CD8-positive, alpha-beta memory T cell (primary cell): ENCODE results near the gene HLA-F. TPM values are rescaled to one million over a fixed set of nuclear protein-coding genes. Genes with fewer than 3 reads are reported as not detected.
A peak's percentile ranks its signal among the peaks of the same experiment; 100 is the strongest.

ENCODE experiments used
- CTCF ChIA-PET: fragments of 350-600 bp; sonication (Branson Sonifier 250); formaldehyde crosslinking; loops from one replicate; lab custom pipeline; 2021; ENCODE audit warnings: antibody characterized with exemption; lab: Charles Lee
- POLR2A ChIA-PET: fragments of 350-600 bp; sonication (Branson Sonifier 250); formaldehyde crosslinking; loops from one replicate; lab custom pipeline; 2021; ENCODE audit warnings: antibody characterized with exemption; lab: Charles Lee
- DNase-seq, 5 donors: peaks; one replicate each; pipeline versions ENCODE4 v3.0.0 to v3.0.0-alpha.2; 2020 to 2022; ENCODE audit warnings: mixed read lengths in 1 of 5
- H3K27ac ChIP-seq: one replicate; pipeline ENCODE4 v1.7.0; 2013; ENCODE audit warnings: low read depth, mild to moderate bottlenecking, low read length, moderate library complexity
- H3K27me3 ChIP-seq: 2 replicates; pipeline ENCODE4 v1.7.0; 2013; ENCODE audit warnings: low read length, mild to moderate bottlenecking; ENCODE audit not compliant: insufficient read depth, poor library complexity, severe bottlenecking
- H3K36me3 ChIP-seq: 2 replicates; pipeline ENCODE4 v1.7.0; 2013; ENCODE audit warnings: mild to moderate bottlenecking, low read length, moderate library complexity; ENCODE audit not compliant: insufficient read depth
- H3K4me1 ChIP-seq: 2 replicates; pipeline ENCODE4 v1.7.0; 2013; ENCODE audit warnings: mild to moderate bottlenecking, low read length, moderate library complexity; ENCODE audit not compliant: insufficient read depth
- H3K4me3 ChIP-seq: 2 replicates; pipeline ENCODE4 v1.7.0; 2013; ENCODE audit warnings: mild to moderate bottlenecking, low read length
- H3K9me3 ChIP-seq: 2 replicates; pipeline ENCODE4 v1.7.0; 2013; ENCODE audit warnings: mild to moderate bottlenecking, low read length
- H3K27ac Mint-ChIP-seq, 8 donors: one replicate each; pipeline ENCODE4 v1.8.0; 2020 to 2021; ENCODE audit warnings: mixed read lengths in 8 of 8, mild to moderate bottlenecking in 6 of 8, inconsistent platforms in 3 of 8, moderate library complexity in 3 of 8
- H3K27me3 Mint-ChIP-seq, 2 donors: one replicate each; pipeline ENCODE4 v1.8.0; 2020 to 2021; ENCODE audit warnings: mixed read lengths in 2 of 2, mild to moderate bottlenecking in 1 of 2, moderate library complexity in 1 of 2
- H3K36me3 Mint-ChIP-seq, 3 donors: one replicate each; pipeline ENCODE4 v1.8.0; 2020 to 2021; ENCODE audit warnings: mixed read lengths in 3 of 3, inconsistent platforms in 1 of 3, mild to moderate bottlenecking in 1 of 3
- H3K4me1 Mint-ChIP-seq, 3 donors: one replicate each; pipeline ENCODE4 v1.8.0; 2020 to 2021; ENCODE audit warnings: mixed read lengths in 3 of 3, inconsistent platforms in 1 of 3, mild to moderate bottlenecking in 1 of 3
- H3K4me3 Mint-ChIP-seq, 7 donors: one replicate each; pipeline ENCODE4 v1.8.0; 2020 to 2021; ENCODE audit warnings: mixed read lengths in 7 of 7, mild to moderate bottlenecking in 6 of 7, moderate library complexity in 4 of 7, inconsistent platforms in 2 of 7
- H3K9me3 Mint-ChIP-seq, 5 donors: one replicate each; pipeline ENCODE4 v1.8.0; 2020 to 2022; ENCODE audit warnings: mixed read lengths in 5 of 5, mild to moderate bottlenecking in 3 of 5, moderate library complexity in 2 of 5, inconsistent platforms in 1 of 5
- polyA plus RNA-seq: library from polyadenylated mRNA; unstranded; fragments of 300-500 nt; fragmentation: Illumina TruSeq; gene quantifications from one replicate; pipeline ENCODE4 v1.2.3, GENCODE V29; 2021
- total RNA-seq, 2 experiments: library from RNA; stranded (reverse); gene quantifications; one replicate each; pipeline ENCODE4 v1.2.3, GENCODE V29; 2021

Gene HLA-F
- total and polyA plus RNA-seq, 3 experiments from 2014 or later = 222 to 500 (median 242) TPM

- Histone ChIP-seq H3K4me3 (peak overlapping the region; percentile 97), H3K36me3 (peaks cover 32% of the 10 kb centered on the region), H3K27ac (no peak overlapping the region), H3K9me3 (no peaks in the 10 kb centered on the region), H3K4me1 (peaks cover 53% of the 10 kb centered on the region), H3K27me3 (no peaks in the 10 kb centered on the region)
- H3K9me3 Mint-ChIP-seq = no peaks in the 10 kb centered on the region
- ChIA-PET CTCF (interaction anchor here (0.7 to 3.9 kb wide), 9 partner anchors 9 to 406 kb away, joined by 3 to 19 read pairs (median 4); no protein-coding TSS in a partner anchor), POLR2A (interaction anchor here (1.2 to 1.5 kb wide), 3 partner anchors 9 to 24 kb away, joined by 5 to 10 read pairs (median 5); no protein-coding TSS in a partner anchor)
- H3K27ac Mint-ChIP-seq = peak overlapping the region; percentile 95 to 100 (median 98)
- peak overlapping the region; percentile 94 to 97 (median 97) for H3K4me3 Mint-ChIP-seq
- H3K27me3 Mint-ChIP-seq = peaks cover 0 to 10% of the 10 kb centered on the region in 2 donors
- H3K36me3 Mint-ChIP-seq = peaks cover 21 to 61% (median 22%) of the 10 kb centered on the region in 3 donors
- peaks cover 65 to 72% (median 71%) of the 10 kb centered on the region in 3 donors for H3K4me1 Mint-ChIP-seq
- no peak for DNase-seq
Observed at GRCh38 chr6:29724937-29725869, 2.0 kb downstream of the HLA-F start.

GRCh38 chr6:29726001-29726400, 2.8 kb downstream of the HLA-F start:
- H3K4me1 ChIP-seq = peaks cover 51% of the 10 kb centered on the region
- Mint-ChIP-seq H3K9me3 (no peaks in the 10 kb centered on the region), H3K36me3 (peaks cover 21 to 61% (median 22%) of the 10 kb centered on the region in 3 donors), H3K4me1 (peaks cover 73 to 79% (median 78%) of the 10 kb centered on the region in 3 donors), H3K27ac (peak overlapping the region; percentile 41 to 99 (median 96)), H3K27me3 (peaks cover 0 to 10% of the 10 kb centered on the region in 2 donors), H3K4me3 (peak overlapping the region; percentile 94 to 97 (median 97))
- H3K27me3 ChIP-seq = no peaks in the 10 kb centered on the region
- H3K4me3 ChIP-seq = peak overlapping the region; percentile 97
- H3K36me3 ChIP-seq = peaks cover 32% of the 10 kb centered on the region
- H3K27ac ChIP-seq = no peak overlapping the region
- DNase-seq = no peak
- CTCF ChIA-PET = interaction anchor here (0.7 to 3.9 kb wide), 10 partner anchors 9 to 405 kb away, joined by 3 to 19 read pairs (median 4); no protein-coding TSS in a partner anchor
- no peaks in the 10 kb centered on the region for H3K9me3 ChIP-seq
- POLR2A ChIA-PET = interaction anchor here (0.7 to 1.6 kb wide), 6 partner anchors 8 to 40 kb away, joined by 4 to 10 read pairs (median 6); no protein-coding TSS in a partner anchor

- Mint-ChIP-seq H3K27ac (peak overlapping the region; percentile 41 to 99 (median 80)), H3K4me1 (peaks cover 75 to 80% (median 79%) of the 10 kb centered on the region in 3 donors), H3K4me3 (peak overlapping the region; percentile 87 to 97 (median 97)), H3K27me3 (peaks cover 0 to 10% of the 10 kb centered on the region in 2 donors), H3K36me3 (peaks cover 21 to 61% (median 22%) of the 10 kb centered on the region in 3 donors), H3K9me3 (no peaks in the 10 kb centered on the region)
- ChIA-PET POLR2A (interaction anchor here (0.7 to 1.6 kb wide), 4 partner anchors 9 to 39 kb away, joined by 4 to 10 read pairs (median 7); no protein-coding TSS in a partner anchor), CTCF (interaction anchor here (0.8 to 3.9 kb wide), 9 partner anchors 9 to 30 kb away, joined by 3 to 19 read pairs (median 4); no protein-coding TSS in a partner anchor)
- Histone ChIP-seq H3K36me3 (peaks cover 32% of the 10 kb centered on the region), H3K4me1 (peaks cover 49% of the 10 kb centered on the region), H3K27me3 (no peaks in the 10 kb centered on the region), H3K4me3 (no peak overlapping the region), H3K27ac (no peak overlapping the region), H3K9me3 (no peaks in the 10 kb centered on the region)
- peak in 1 of 5 donors; percentile 36 for DNase-seq
Observed at GRCh38 chr6:29726571-29727194, 3.4 kb downstream of the HLA-F start.

GRCh38 chr6:29727637-29728036, 4.4 kb downstream of the HLA-F start:
- peaks cover 69 to 79% (median 76%) of the 10 kb centered on the region in 3 donors for H3K4me1 Mint-ChIP-seq
- H3K27me3 ChIP-seq = no peaks in the 10 kb centered on the region
- CTCF ChIA-PET = interaction anchor here (0.6 to 3.9 kb wide), 10 partner anchors 8 to 121 kb away, joined by 3 to 19 read pairs (median 3); no protein-coding TSS in a partner anchor
- peaks cover 41% of the 10 kb centered on the region for H3K4me1 ChIP-seq
- H3K27ac Mint-ChIP-seq = peak overlapping the region in 7 of 8 donors; percentile 20 to 98 (median 64)
- H3K36me3 Mint-ChIP-seq = peaks cover 21 to 61% (median 22%) of the 10 kb centered on the region in 3 donors
- H3K9me3 ChIP-seq = no peaks in the 10 kb centered on the region
- no peak overlapping the region for H3K4me3 ChIP-seq
- peaks cover 32% of the 10 kb centered on the region for H3K36me3 ChIP-seq
- H3K27me3 Mint-ChIP-seq = peaks cover 0 to 10% of the 10 kb centered on the region in 2 donors
- no peak overlapping the region for H3K27ac ChIP-seq
- no peak for DNase-seq
- POLR2A ChIA-PET = interaction anchor here (0.6 to 1.6 kb wide), 4 partner anchors 8 to 66 kb away, joined by 3 to 8 read pairs (median 5); no protein-coding TSS in a partner anchor
- no peaks in the 10 kb centered on the region for H3K9me3 Mint-ChIP-seq
- peak overlapping the region; percentile 27 to 97 (median 96) for H3K4me3 Mint-ChIP-seq

- H3K27me3 ChIP-seq = no peaks in the 10 kb centered on the region
- Mint-ChIP-seq H3K4me1 (peaks cover 69 to 83% (median 75%) of the 10 kb centered on the region in 3 donors), H3K27ac (peak overlapping the region; percentile 20 to 98 (median 75)), H3K9me3 (no peaks in the 10 kb centered on the region), H3K27me3 (peaks cover 0 to 10% of the 10 kb centered on the region in 2 donors), H3K36me3 (peaks cover 21 to 55% (median 22%) of the 10 kb centered on the region in 3 donors), H3K4me3 (peak overlapping the region; percentile 12 to 97 (median 94))
- CTCF ChIA-PET = interaction anchor here (0.8 to 3.9 kb wide), 6 partner anchors 9 to 120 kb away, joined by 3 to 19 read pairs (median 4); no protein-coding TSS in a partner anchor
- H3K36me3 ChIP-seq = peaks cover 32% of the 10 kb centered on the region
- H3K4me1 ChIP-seq = peaks cover 41% of the 10 kb centered on the region
- H3K27ac ChIP-seq = no peak overlapping the region
- POLR2A ChIA-PET = interaction anchor here (1.6 kb wide), 1 partner anchor 20 kb away, joined by 3 read pairs; no protein-coding TSS in a partner anchor
- no peak for DNase-seq
- H3K9me3 ChIP-seq = no peaks in the 10 kb centered on the region
- H3K4me3 ChIP-seq = no peak overlapping the region
Observed at GRCh38 chr6:29728173-29728874, 5.1 kb downstream of the HLA-F start.

- DNase-seq = no peak
- H3K9me3 Mint-ChIP-seq = no peaks in the 10 kb centered on the region
- no peak overlapping the region for H3K4me3 ChIP-seq
- H3K4me3 Mint-ChIP-seq = peak overlapping the region in 2 of 7 donors; percentile 15 to 96
- H3K36me3 ChIP-seq = peaks cover 32% of the 10 kb centered on the region
- no peaks in the 10 kb centered on the region for H3K9me3 ChIP-seq
- ChIA-PET POLR2A (interaction anchor here (1.6 kb wide), 1 partner anchor 20 kb away, joined by 3 read pairs; no protein-coding TSS in a partner anchor), CTCF (interaction anchor here (3.9 kb wide), 1 partner anchor 23 kb away, joined by 19 read pairs; no protein-coding TSS in a partner anchor)
- peak overlapping the region in 7 of 8 donors; percentile 20 to 98 (median 78) for H3K27ac Mint-ChIP-seq
- peaks cover 21 to 50% (median 22%) of the 10 kb centered on the region in 3 donors for H3K36me3 Mint-ChIP-seq
- no peaks in the 10 kb centered on the region for H3K27me3 ChIP-seq
- peaks cover 69 to 87% (median 75%) of the 10 kb centered on the region in 3 donors for H3K4me1 Mint-ChIP-seq
- no peak overlapping the region for H3K27ac ChIP-seq
- H3K27me3 Mint-ChIP-seq = peaks cover 0 to 10% of the 10 kb centered on the region in 2 donors
- peaks cover 41% of the 10 kb centered on the region for H3K4me1 ChIP-seq
Observed at GRCh38 chr6:29728875-29729270, 5.6 kb downstream of the HLA-F start.
